Dendritic cell treated with granulocyte-macrophage colony-stimulating factor and Interleukin-4, amounts not matched to agents 40 ng/mL and 50 ng/mL, for 4 days (primary cell): ENCODE data around the gene SGO2.
A peak's percentile ranks its signal among the peaks of the same experiment; 100 is the strongest.

Experiments used
- H3K27ac Mint-ChIP-seq: one replicate; pipeline ENCODE4 v1.8.0; 2022; ENCODE audit warnings: mild to moderate bottlenecking, mixed read lengths
- H3K27me3 Mint-ChIP-seq: one replicate; pipeline ENCODE4 v1.8.0; 2022; ENCODE audit warnings: mild to moderate bottlenecking, mixed read lengths
- H3K36me3 Mint-ChIP-seq: one replicate; pipeline ENCODE4 v1.8.0; 2022; ENCODE audit warnings: low read depth, mixed read lengths
- H3K4me1 Mint-ChIP-seq: one replicate; pipeline ENCODE4 v1.8.0; 2022; ENCODE audit warnings: low read depth, mixed read lengths
- H3K4me3 Mint-ChIP-seq: one replicate; pipeline ENCODE4 v1.8.0; 2022; ENCODE audit warnings: mild to moderate bottlenecking, moderate library complexity, mixed read lengths
- H3K9me3 Mint-ChIP-seq: one replicate; pipeline ENCODE4 v1.8.0; 2022; ENCODE audit warnings: mixed read lengths
- intact Hi-C: fragments of 100-400 bp; cut with micrococcal nuclease; formaldehyde crosslinking; loops from one replicate; pipeline ENCODE4 v1.15.0; 2022

SGO2 gene

DNA sequence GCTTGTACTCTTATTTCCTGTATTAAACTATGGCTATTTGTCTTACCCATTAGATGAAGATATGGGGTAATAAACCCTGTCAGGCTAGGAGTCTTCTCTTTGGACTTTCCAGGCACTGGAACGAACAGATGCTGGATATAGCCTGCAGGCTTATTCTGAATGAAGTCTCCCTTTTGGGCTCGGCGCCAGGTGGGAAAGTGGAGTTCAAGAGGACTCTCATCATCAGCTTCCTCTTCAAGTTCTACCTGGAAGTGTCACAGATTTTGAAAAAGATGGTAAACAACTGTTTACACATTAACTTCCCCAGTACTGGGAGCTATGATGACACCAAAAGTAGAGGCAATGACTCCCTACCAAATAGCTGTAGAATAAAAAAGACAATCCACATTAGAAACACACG lies 87.7 kb downstream of the SGO2 start:
- Mint-ChIP-seq H3K4me1 (peaks cover 33% of the 10 kb centered on the region), H3K27ac (no peak overlapping the region), H3K9me3 (no peaks in the 10 kb centered on the region), H3K36me3 (no peaks in the 10 kb centered on the region), H3K27me3 (no peaks in the 10 kb centered on the region), H3K4me3 (no peak overlapping the region)
- intact Hi-C loops = no loop called here

DNA sequence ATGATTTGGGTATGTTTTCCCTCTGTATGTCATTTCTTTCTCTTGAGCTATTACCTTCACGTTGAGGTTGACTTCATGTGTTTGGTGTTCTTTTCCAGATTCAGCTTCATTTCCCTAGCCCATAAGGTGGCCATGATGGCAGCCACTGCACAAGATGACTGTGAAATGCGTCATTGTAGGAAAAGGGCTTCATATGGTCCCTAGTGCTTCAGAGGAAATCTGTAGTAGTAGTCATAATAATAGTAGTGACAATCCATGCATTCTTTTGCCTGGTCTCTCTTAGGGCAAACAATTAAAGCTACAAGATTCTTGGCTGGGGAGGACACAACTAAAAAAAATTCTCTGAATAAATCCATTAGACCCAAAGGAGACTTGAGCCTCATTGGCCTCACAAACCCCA lies 88.2 kb downstream of the SGO2 start:
- Mint-ChIP-seq H3K36me3 (no peaks in the 10 kb centered on the region), H3K27me3 (no peaks in the 10 kb centered on the region), H3K4me1 (peaks cover 33% of the 10 kb centered on the region), H3K4me3 (no peak overlapping the region), H3K9me3 (no peaks in the 10 kb centered on the region), H3K27ac (no peak overlapping the region)
- intact Hi-C loops = no loop called here

GRCh38 chr2:200615247-200615646 lies 89.2 kb downstream of the SGO2 start:
- Mint-ChIP-seq H3K4me1 (peaks cover 33% of the 10 kb centered on the region), H3K27ac (no peak overlapping the region), H3K27me3 (no peaks in the 10 kb centered on the region), H3K9me3 (no peaks in the 10 kb centered on the region), H3K36me3 (no peaks in the 10 kb centered on the region), H3K4me3 (no peak overlapping the region)
- intact Hi-C loops = no loop called here

DNA sequence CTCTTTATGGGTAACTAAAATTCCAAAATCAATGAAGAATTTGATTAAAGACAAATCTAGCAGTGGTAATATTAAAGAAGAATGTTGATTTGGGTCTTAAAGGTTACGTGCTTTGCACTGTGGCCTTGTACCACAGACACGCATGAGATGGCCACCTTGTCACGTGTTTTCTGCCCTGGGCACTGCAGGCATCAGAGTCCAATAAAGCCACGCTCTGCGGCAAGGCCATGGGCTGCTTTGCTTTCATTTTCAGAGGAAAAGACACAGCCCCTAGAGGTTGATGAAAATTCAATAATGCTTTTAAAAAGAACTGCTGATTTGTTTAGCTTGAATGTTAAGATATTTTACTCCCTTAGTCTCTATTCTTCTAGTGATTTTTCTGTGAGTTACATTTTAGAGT lies 90.2 kb downstream of the SGO2 start:
- no peaks in the 10 kb centered on the region for H3K36me3 Mint-ChIP-seq
- H3K4me3 Mint-ChIP-seq = peak overlapping the region; percentile 57
- intact Hi-C loops = no loop called here
- peaks cover 33% of the 10 kb centered on the region for H3K4me1 Mint-ChIP-seq
- H3K27me3 Mint-ChIP-seq = no peaks in the 10 kb centered on the region
- no peaks in the 10 kb centered on the region for H3K9me3 Mint-ChIP-seq
- peak overlapping the region; percentile 58 for H3K27ac Mint-ChIP-seq

DNA sequence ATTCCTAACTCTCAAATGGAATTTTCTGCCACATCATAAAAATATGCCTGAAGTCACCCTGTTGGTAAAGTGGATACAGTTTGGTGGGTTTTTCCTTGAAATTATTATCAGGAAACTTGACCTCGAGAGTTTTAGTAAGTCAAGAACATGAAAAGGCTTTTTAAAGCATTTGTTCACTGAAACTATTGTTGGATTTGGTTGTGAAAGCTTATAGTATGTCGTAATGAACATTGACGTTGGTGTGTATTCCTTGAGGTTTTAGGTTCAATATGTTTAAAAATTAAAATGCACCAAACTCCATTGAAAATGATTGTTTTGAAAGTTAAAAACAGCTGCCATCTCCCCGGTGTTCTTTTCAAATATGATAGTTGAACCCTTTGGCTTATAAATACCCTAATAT lies 90.6 kb downstream of the SGO2 start:
- Mint-ChIP-seq H3K4me1 (peaks cover 33% of the 10 kb centered on the region), H3K27me3 (no peaks in the 10 kb centered on the region), H3K9me3 (no peaks in the 10 kb centered on the region), H3K36me3 (no peaks in the 10 kb centered on the region), H3K4me3 (peak overlapping the region; percentile 57), H3K27ac (peak overlapping the region; percentile 58)
- intact Hi-C loops = no loop called here

DNA sequence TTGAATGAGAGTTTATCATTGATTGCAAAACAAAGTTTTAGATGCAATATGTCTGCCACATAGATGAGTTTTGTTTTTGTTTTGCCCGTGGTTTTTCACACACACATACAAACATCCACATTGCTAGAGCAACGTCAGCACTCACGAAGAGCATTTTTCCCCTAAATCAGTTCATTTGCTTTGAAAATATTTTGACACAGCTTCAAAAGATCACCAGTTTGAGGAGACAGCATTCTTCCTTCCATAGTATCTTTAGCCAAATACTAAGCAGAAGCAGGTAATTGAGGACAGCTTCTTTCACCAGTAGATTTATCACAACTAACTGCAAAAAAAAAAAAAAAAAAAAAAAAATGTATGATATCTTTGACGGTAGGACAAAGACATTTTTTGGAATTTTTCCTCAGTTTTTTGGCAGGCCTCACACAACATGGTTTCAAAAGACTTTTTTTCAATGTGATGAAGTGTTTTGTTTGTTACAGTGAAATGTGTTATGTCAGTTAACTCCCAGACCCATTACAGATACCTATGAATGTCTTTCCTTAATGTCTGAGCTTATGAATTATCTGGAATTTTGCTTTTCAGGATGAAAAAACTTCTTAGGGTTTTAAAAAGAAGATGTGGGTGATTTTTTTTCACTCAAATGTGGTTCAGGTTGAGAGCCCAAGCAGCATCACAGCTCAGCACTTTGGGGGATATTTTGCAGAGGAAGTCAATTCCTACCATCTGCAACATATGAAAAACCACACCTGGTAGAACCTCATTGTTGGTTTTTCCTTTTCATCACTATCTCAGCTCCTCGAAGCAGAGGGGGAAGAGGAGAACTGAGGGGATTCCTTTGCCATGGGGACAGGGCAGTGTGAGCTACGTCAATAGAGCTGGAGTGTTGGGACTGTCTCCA lies 91.4 kb downstream of the SGO2 start:
- H3K27ac Mint-ChIP-seq = peak overlapping the region; percentile 58
- H3K4me1 Mint-ChIP-seq = peaks cover 33% of the 10 kb centered on the region
- H3K4me3 Mint-ChIP-seq = no peak overlapping the region
- no peaks in the 10 kb centered on the region for H3K36me3 Mint-ChIP-seq
- no peaks in the 10 kb centered on the region for H3K27me3 Mint-ChIP-seq
- intact Hi-C loops = no loop called here
- H3K9me3 Mint-ChIP-seq = no peaks in the 10 kb centered on the region

- H3K9me3 Mint-ChIP-seq = no peaks in the 10 kb centered on the region
- no peaks in the 10 kb centered on the region for H3K27me3 Mint-ChIP-seq
- H3K27ac Mint-ChIP-seq = peak overlapping the region; percentile 31
- H3K36me3 Mint-ChIP-seq = no peaks in the 10 kb centered on the region
- peaks cover 33% of the 10 kb centered on the region for H3K4me1 Mint-ChIP-seq
- H3K4me3 Mint-ChIP-seq = no peak overlapping the region
- intact Hi-C loops = no loop called here
Observed at GRCh38 chr2:200618054-200618419, 92.0 kb downstream of the SGO2 start.

DNA sequence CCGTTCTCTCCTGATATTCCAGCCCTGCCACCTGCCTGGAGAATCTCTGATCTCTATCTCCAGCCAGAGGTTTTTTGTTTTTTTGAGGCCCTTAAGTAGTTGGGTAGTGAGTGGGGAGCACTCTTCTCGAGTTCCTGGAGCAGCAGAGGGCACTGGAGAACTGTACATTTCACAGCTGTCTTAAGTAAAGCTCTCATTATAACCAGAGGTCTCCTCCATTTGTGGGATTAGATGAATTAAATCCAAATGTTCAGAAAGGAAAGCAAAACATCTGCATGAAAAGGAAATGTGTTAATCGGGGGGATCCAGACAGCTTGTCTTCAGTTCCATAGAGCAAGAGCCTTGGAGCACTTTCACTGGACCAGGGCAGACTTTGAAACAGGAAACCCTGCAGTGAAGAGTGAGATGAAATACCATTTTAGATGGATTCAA lies 92.6 kb downstream of the SGO2 start:
- intact Hi-C loops = no loop called here
- peaks cover 35% of the 10 kb centered on the region for H3K4me1 Mint-ChIP-seq
- H3K36me3 Mint-ChIP-seq = no peaks in the 10 kb centered on the region
- no peaks in the 10 kb centered on the region for H3K27me3 Mint-ChIP-seq
- peak overlapping the region; percentile 31 for H3K27ac Mint-ChIP-seq
- H3K4me3 Mint-ChIP-seq = no peak overlapping the region
- no peaks in the 10 kb centered on the region for H3K9me3 Mint-ChIP-seq

- H3K27ac Mint-ChIP-seq = no peak overlapping the region
Observed at GRCh38 chr2:200619279-200619678, 93.3 kb downstream of the SGO2 start.

GRCh38 chr2:200620606-200621390 lies 94.8 kb downstream of the SGO2 start:
- intact Hi-C loops = no loop called here
- Mint-ChIP-seq H3K27me3 (no peaks in the 10 kb centered on the region), H3K27ac (no peak overlapping the region), H3K36me3 (no peaks in the 10 kb centered on the region), H3K9me3 (no peaks in the 10 kb centered on the region), H3K4me3 (no peak overlapping the region), H3K4me1 (peaks cover 33% of the 10 kb centered on the region)

More at GRCh38 chr2:200619279-200619678, 93.3 kb downstream of the SGO2 start:
- Mint-ChIP-seq H3K27me3 (no peaks in the 10 kb centered on the region), H3K9me3 (no peaks in the 10 kb centered on the region), H3K4me3 (no peak overlapping the region), H3K36me3 (no peaks in the 10 kb centered on the region), H3K4me1 (peaks cover 42% of the 10 kb centered on the region)
- intact Hi-C loops = no loop called here

DNA sequence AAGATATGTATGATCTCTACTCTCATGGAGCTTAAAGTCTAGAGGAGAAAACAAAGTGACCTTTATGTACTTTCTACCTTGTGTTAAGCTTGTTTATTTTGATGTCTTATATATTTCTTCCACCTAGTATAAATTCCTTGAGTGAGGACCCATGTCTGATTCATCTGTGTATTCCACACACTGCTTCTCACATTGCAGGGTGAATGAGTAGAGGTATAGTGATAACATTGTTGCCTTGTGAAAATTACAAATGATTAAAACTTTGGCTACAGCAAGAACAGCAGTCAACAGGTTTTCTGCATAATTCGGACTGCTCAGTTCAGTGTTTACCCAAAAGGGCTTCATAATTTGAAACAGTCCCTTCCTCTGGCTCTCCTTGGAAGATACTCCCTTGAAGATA lies 96.1 kb downstream of the SGO2 start:
- no peaks in the 10 kb centered on the region for H3K27me3 Mint-ChIP-seq
- no peak overlapping the region for H3K27ac Mint-ChIP-seq
- H3K36me3 Mint-ChIP-seq = no peaks in the 10 kb centered on the region
- no peaks in the 10 kb centered on the region for H3K9me3 Mint-ChIP-seq
- no peak overlapping the region for H3K4me3 Mint-ChIP-seq
- peaks cover 21% of the 10 kb centered on the region for H3K4me1 Mint-ChIP-seq
- intact Hi-C loops = no loop called here

DNA sequence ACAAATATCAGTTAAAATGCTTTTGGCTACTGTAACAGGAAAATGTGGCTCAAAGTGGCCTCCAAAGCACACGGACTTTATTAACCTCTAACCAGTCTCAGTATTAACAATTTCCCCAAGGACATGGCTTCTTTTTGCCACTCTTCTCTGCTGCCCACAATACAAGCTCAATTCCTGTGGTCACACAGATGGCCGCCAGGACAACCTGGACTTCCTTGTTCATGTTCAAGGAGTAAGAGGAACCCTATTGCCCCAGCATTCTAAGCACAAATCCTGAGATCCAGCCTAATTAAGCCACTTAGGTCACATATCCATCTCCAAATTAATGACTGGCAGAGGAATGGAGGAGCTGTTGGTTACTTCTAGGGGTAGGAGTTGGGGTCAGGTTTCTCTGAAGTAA lies 98.0 kb downstream of the SGO2 start:
- H3K27ac Mint-ChIP-seq = no peak overlapping the region
- intact Hi-C loops = no loop called here
- no peaks in the 10 kb centered on the region for H3K9me3 Mint-ChIP-seq
- no peaks in the 10 kb centered on the region for H3K27me3 Mint-ChIP-seq
- peaks cover 8% of the 10 kb centered on the region for H3K4me1 Mint-ChIP-seq
- H3K4me3 Mint-ChIP-seq = no peak overlapping the region
- H3K36me3 Mint-ChIP-seq = no peaks in the 10 kb centered on the region

DNA sequence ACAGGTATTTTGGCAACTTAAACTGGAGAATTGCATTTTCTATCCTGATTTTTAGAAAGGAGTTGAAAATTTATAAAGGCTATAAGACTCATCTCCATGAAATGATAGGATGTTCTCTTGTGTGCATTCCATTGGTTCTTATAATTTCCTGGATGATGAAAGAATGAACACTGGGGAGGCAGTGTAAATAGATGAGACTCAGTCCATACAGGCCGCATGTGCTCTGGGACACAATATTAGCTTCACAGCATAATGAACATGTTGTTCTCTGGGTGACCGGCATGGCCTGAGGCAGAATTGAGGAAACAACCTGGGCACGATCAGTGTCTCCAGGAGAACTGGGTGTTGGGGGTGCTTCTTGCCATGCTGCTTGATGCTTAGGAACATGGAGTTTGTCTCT lies 98.7 kb downstream of the SGO2 start:
- Mint-ChIP-seq H3K9me3 (no peaks in the 10 kb centered on the region), H3K4me3 (no peak overlapping the region), H3K4me1 (peaks cover 8% of the 10 kb centered on the region), H3K27me3 (no peaks in the 10 kb centered on the region), H3K27ac (no peak overlapping the region), H3K36me3 (no peaks in the 10 kb centered on the region)
- intact Hi-C loops = no loop called here

DNA sequence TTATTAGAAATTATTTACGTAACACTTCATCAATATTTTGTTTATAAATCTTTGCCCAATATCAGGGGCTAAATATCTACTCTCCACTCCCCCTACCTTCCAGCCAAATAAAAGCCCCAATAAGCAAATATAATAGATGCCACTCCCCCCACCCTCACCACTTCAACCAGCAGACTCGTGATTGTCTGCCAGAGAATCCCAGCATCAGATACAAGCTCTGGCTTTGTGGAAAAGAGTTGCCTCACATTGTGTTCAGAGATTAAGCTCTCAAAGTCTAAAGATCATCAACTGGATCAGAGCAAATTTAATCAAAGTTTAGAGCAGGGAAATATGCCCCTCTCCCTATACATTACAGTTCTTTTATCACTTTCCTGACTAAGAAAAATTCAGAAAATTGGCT lies 99.3 kb downstream of the SGO2 start:
- intact Hi-C loops = no loop called here
- Mint-ChIP-seq H3K4me3 (no peak overlapping the region), H3K9me3 (no peaks in the 10 kb centered on the region), H3K36me3 (no peaks in the 10 kb centered on the region), H3K4me1 (peaks cover 8% of the 10 kb centered on the region), H3K27me3 (no peaks in the 10 kb centered on the region), H3K27ac (no peak overlapping the region)
